ENCODE results near the gene KLK6.
"Not testable (repeated sequence)": the region's sequence is repeated elsewhere in the genome, so short reads cannot be mapped to it uniquely, and the experiment has no call there.

KLK6 gene

DNA sequence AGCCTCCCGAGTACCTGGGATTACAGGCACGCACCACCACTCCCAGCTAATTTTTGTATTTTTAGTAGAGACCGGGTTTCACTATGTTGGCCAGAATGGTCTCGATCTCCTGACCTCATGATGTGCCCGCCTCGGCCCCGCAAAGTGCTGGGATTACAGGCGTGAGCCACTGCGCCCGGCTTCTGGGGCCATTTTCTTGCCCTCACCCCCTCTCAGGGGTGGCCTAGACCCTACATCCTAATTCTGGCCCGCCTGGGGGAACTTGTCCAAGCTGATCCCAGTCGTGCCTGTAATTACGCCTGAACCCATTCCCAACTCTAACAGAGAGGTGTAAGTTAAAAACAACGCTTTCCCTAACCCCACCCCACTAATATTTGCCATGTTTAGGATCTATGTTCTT, 15.0 kb upstream of the KLK6 start:
- not testable (repeated sequence) for DNase-seq

DNA sequence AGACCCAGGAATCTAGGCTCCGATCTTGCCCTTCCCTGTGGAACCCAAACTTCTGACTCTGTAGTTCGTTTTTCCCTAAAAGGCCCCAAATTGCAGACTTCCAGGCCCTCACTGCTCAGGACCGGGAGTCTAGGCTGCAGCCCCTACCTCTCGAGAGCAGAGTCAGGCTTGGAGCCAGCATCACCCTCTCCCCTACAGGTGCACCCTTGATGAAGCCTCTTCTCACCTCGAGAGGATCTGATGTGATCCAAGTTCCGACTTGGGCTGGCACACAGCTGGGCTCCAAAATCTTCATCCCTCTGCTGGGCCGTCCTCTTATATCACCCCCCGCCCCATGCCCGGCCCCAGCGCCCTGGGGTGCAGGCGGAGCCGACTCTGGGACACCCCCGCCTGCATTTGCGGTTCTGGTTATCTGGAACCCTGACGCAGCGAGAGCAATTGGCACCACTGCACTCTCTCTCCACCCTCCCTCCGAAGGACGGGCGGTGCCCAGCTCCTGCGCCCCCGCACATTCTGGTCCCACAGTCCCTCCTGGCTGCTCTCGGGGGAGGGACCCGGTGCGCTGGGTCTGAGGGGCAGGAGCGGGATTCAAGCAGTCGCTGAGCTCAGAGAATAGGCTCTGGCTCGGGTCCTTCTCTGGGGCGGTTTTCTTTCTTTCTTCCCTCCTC, 14.4 kb upstream of the KLK6 start, which contains the start of gene KLK7:
Gene KLK7, minus strand, starts transcription at position 293 of the 668 bp plus-strand sequence. CDS start 1,518 bp downstream, outside the sequence.
- DNase-seq: no peak

DNA sequence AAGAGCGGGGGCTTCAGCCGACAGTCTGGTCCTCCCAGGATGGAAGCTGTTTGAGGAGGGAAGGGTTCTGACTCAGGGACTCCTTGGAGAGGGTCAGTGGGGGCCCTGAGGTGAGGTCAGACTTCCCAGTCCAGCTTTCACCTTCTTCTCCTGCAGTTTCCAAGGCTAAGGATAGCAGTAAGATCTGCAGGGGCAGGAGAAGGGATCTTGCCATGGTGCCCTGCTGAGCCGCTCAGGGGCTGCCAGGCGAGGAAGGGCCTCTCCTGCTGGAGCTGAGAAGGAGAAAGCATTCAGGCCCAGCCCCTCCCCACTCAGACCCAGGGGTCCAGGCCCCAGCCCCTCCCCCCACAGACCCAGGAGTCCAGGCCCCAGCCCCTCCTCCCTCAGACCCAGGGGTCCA, 12.8 kb upstream of the KLK6 start:
- no peak for DNase-seq

DNA sequence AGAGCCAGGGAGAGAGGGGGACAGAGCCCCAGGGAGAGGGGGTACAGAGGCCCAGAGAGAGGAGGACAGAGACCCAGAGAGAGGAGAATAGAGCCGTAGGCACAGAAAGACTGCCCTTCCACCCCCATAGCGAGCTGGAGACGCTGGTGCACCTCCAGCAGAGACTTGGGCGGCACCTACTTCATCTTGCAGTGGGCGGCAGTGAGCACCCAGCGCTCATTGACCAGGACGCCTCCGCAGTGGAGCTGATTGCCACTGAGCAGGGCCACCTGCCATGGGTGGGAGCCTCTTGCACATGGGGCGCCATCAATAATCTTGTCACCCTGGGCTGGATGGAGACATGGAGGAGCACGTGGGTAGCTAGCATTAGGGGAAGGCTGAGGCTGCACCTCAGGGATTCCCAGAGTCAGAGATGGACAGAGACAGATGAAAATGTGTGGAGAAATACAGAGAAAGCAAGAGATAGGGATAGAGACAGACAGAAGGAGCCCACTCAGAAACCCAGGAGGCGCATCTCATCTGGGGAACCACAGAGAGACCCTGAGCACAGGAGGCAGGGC, 12.3 kb upstream of the KLK6 start:
- no peak for DNase-seq

DNA sequence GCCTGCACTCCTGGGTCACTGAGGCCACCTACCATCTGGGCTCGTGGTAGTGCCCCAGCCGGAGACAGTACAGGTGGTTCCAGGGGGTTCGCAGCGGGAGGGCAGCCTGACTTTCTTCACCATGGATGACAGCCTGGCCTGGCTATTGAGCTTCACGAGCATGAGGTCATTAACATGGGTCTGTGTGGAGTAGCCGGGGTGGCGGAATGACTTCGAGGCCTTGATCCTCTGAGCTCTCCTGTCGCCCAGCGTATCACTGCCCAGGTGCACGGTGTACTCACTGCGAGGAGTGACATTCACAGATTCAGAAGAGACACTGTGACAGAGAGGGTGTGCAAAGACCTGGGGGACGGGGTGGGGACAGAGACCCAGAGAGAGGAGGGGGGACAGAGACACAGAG, 10.8 kb upstream of the KLK6 start:
- DNase-seq: no peak

DNA sequence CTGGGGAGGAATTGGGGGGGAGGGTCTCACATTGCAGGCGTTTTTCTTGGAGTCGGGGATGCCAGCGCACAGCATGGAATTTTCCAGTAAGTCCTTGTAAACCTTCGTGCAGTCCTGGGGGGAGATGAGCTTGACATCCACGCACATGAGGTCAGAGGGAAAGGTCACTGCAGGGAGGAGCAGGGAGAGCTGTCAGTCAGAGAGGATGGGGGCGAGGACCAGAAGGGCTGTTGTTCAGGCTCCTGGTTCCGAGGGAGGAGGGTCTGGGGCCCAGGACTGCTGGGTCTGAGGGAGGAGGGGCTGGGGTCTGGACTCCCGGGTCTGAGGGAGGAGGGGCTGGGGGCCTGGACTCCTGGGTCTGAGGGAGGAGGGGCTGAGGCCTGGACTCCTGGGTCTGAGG, 10.4 kb upstream of the KLK6 start:
- DNase-seq: no peak

DNA sequence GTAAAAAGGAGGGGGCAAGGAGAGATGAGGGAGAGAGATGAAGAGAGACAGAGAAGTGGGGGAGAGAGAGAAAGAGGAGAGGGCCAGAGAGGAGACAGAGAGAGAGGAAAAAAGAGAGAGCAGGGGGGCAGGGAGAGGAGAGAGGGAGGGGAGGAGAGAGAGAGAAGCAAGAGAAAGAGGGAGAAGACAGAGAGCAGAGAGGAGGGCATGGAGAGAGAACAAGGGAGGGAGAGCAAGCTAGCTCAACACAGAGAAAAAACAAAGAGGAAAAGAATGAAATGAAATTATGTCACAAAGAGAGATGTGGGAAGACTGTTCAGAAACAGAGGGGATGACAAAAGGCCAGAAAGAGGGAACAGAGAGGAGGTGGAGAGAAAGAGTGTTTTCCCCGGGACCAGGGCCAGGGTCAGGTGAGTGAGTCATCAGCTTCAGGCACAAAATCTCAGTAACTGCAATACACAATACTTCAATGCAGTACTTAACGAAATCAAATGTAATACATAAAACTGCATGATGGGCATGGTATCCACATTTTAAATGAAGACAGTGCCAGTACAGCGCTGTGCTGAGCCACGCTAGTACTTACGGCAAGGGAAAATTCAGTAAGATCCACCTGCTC, 9.5 kb upstream of the KLK6 start:
- no peak for DNase-seq

DNA sequence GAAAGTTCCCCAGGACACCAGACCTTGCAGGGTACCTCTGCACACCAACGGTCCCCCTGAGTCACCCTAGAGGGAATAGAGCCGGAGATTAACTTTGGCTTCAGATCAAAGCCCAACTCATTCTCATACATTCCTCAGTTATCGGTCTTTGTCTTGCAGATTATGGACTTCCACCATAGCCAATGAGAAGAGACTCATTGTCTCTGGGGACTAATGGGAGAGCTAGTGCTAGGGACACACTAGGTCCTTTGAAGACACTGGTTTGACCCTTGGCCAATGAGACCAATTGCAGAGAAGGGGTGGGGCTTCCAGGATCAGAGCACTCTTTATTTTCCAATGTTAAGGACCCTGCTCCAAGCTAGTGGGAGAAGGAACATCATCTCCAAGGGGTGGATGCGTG, 8.2 kb upstream of the KLK6 start:
- DNase-seq: no peak

DNA sequence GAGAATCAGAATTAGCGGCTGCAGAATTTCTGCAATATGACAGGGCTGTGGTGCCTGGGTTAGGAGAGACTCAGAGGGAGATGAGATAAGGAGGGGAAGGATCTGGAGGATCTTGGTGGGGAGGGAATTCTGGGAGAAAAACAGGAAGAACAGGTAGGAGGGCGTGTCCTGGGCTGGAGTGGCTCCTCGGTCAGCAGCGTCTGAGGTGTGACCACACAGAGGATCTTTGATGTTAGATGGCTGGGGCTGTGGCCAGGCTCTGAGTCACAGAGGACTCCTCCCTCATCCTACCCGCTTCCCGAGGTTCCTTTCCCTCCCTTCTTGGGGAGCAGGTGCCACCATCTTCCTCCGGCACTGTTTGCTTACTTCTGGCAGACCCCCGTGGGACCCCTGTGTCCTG, 6.4 kb upstream of the KLK6 start:
- no peak for DNase-seq

DNA sequence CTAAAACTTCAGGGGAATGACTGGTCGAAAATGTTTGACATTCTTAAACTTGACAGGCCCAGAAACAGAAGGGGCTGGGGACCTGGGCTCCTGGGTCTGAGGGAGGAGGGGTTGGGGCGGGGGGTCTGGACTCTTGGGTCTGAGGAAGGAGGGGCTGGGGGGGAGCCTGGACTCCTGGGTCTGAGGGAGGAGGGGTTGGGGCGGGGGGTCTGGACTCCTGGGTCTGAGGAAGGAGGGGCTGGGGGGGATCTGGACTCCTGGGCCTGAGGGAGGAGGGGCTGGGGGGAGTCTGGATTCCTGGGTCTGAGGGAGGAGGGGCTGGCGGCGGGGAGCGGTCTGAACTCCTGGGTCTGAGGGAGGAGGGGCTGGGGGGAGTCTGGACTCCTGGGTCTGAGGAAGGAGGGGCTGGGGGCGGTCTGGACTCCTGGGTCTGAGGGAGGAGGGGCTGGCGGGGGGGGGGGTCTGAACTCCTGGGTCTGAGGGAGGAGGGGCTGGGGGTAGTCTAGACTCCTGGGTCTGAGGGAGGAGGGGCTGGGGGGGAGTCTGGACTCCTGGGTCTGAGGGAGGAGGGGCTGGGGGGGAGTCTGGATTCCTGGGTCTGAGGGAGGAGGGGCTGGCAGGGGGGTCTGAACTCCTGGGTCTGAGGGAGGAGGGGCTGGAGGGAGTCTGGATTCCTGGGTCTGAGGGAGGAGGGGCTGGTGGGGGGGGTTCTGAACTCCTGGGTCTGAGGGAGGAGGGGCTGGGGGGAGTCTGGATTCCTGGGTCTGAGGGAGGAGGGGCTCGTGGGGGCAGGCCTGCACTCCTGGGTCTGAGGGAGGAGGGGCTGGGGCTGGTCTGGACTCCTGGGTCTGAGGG, 5.5 kb upstream of the KLK6 start:
- DNase-seq: no peak

DNA sequence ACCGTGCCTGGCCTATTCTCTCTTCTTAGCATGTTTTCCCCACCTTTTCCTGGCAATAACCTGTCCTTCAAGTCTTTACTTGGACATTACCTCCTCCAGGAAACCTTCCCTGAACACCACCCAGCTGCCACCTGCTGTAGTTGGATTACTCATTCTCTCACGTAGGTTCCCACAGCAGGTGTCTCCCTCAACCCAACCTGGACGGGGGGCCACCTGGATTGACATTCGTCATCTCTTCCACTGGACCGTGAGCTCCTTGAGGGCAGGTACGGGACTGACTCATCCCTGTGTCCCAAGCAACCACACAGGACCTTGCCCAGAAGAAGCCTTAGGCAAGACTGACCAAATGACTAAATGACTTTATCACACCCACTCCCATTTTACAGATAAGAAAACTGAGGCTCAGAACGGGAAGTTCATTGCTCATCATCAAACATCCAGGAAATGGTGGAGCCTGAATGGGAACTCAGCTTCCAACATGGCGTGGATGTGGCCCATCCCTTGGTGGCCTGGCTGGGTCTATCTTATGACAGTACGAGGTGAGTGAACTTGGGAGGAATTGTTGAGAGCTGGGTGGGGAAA, 3.5 kb upstream of the KLK6 start:
- DNase-seq: no peak

DNA sequence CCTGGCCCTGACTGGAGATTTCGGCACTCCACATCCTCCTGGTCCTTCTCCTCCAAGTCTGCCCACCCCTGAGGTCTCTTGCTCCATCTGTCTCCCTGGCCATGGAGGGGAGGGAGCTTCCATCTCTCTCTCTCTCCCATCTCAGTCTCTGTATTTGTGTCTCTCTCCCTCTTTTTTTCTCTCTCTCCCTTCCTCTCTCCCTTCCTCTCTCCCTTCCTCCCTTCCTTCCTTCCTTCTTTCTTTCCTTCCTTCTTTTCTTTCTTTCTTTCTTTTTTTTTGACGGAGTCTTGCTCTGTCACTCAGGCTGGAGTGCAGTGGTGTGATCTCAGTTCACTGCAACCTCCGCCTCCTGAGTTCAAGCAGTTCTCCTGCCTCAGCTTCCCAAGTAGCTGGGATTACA, 419 bp upstream of the KLK6 start:
- not testable (repeated sequence) for DNase-seq

DNA sequence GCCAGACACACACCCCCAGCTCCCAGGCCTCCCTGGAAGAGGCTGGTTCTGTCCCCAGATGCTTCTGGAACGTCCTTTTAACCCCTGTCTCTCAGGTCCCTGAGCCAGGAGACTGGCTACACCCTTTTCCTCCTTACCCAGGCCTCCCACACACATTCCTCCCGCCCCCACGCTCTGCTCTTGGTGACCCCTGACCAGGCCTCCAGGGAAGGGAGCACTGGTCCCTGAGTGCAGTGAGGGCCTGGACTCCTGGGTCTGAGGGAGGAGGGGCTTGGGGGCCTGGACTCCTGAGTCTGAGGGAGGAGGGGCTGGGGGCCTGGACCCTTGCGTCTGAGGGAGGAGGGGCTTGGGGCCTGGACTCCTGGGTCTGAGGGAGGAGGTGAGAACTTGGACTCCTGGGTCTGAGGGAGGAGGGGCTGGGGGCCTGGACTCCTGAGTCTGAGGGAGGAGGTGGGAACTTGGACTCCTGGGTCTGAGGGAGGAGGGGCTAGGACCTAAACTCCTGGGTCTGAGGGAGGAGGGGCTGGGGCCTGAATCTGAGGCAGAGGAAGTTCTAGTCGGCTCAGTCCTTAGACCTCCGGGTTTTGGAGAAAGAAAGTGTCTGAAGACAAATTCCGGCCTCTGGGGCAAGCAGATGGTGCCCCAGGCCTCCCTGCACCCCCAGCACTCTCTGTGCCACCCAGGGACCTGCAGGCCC, 527 bp downstream of the KLK6 start:
- no peak for DNase-seq

DNA sequence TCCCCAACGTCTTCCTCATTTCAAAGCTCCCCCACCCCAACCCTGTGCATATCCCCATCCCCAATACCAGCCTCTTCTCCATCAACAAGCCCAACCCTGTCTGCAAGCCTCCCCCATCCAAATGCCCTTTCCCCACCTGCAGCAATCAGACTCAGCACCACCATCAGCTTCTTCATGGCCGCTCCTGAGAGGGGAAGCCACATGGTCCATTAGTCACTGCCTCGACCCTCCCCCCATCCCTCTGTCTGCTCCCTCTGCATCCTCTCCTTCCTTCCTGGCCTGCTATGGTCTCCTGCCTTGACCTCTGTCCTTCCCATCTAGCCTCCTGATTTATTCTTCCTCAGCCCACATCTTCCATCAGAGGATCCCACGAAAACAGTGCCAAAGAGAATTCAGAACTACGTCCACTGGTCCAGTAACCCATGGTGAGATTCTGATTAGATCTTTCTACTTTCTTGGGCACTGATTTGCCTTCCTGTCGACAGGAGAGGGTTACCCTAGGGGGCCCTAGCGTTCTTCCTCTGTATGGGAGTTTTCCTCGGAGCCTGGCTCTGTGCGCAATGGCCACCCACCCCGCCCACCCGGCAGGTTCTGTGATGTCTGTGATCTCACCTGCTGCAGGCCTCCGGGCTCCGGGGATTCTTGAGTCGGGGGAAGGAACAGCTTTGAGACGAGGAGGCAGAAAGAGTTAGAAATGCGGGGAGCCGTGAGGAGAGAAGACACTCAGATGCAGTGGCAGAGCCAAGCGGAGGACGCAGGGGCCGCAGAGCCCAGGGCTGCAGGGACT, 1.3 kb downstream of the KLK6 start:
- no peak for DNase-seq

DNA sequence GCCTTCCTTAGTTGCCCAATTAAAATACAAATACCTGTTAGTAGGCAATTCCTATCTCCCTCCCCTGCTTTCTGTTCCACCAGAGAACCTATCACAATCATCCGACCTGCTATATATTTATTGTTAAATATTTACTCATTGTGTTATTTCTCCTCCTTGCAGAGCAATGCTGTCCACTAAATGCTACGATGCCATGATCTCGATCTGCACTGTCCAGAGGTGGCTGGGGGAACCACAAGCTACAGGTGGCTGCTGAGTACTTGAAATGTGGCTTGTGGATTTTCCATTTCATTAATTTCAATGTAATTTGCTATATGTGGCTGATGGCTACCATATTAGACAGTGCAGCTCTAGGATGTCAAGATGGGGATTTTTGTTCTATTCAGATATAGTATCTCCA, 5.1 kb downstream of the KLK6 start:
- DNase-seq: no peak

DNA sequence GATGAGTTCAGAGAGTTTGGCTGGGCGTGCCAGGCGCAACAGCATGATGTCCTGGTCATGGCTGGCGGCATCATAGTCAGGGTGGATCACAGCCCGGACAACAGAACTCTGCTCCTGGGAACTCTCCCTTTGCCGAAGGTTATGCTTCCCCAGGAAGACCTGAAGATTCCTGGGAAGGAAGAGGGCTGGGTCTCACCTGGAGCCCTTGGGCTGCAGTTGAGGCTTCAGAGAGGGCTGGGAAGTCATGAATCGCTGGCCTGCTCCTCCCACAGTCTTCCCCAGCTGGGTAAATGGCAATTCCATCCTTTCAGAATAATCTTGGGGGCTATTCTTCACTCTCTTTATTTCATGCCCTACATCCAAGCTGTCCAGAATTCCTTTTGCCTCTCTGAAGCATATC, 6.0 kb downstream of the KLK6 start:
- no peak for DNase-seq

DNA sequence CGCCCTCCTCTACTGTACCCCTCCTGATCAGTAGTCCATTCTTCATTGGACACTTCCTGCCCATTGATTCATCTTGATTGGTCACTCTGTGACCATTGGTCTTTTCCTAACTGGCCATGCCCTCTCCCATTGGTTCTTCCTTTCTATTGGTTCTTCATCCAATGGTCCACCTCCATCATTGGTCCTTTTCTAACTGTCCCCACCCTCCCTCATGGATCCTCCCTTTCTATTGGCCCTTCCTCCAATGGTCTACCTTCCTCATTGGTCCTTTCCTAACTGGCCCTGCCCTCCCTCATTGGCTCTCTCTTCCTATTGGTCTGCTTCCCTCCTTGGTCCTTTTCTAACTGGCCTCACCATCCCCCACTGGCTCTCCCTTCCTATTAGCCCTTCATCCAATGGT, 7.1 kb downstream of the KLK6 start:
- no peak for DNase-seq

DNA sequence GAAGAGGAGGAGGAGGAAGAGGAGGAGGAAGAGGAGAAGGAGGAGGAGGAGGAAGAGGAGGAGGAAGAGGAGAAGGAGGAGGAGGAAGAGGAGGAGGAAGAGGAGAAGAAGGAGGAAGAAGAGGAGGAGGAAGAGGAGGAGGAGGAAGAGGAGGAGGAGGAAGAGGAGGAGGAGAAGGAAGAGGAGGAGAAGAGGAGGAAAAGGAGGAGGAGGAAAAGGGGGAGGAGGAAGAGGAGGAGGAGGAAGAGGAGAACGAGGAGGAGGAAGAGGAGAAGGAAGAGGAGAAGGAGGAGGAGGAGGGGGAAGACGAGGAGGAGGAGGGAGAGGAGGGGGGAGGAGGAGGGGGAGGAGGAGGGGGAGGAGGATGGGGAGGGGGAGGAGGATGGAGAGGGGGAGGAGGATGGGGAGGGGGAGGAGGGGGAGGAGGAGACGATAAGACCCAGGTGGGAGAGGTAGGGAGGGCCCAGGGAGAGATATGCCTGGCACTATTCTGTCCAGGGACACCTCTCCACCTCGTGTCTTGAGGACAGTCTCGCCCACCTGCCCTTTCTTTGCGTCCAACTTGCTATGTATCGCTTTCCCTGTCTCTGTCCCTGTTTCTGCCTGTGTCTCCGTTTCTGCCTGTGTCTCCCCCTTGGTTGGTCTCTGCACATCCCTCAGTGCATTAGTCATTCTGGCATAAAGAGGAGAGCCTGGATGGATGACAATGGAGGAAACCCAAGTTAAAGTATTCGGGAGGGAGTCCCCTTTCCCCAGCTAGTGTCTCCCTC, 9.5 kb downstream of the KLK6 start:
- DNase-seq: no peak

DNA sequence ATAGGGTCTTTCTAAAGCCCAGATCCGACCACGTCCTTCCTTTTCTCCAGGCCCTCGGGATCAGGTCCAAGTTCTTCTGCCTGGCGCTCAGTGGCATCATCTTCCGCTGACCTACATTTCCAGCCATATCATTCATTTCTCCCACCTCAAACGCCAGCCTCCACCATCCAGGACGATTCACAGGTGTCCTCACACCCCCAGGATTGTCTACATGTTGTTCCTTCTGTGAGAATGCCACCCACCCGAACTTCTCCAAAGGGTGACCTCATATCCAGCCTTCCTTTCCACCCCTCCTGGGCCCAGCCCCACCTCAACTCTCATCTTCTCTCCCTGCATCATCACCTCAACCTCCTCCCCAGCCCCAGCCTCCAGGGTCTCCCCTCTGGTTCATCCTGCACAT, 11.8 kb downstream of the KLK6 start:
- DNase-seq: no peak

DNA sequence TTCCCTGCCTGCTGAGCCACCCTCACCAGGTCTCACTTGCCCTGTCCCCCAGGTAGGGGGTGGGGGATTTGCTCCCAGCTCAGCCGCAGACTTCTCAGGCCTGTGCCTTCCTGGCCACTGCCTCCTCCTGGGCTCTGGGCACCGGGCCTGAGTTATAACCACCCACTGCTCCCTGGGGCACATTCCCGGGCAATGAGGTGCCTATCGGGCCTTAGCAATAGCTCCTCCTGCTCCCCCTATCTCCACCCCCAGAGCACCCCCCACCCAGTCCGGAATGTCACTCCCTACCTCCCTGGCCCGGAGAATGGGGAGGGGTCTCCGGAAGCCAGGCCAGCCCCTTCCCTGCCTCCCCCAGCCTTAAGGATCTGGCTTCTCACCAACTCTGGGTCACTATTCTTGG, 16.5 kb downstream of the KLK6 start, which contains the start of gene KLK5:
Gene KLK5, minus strand, starts transcription at position 129 of the 400 bp plus-strand sequence. CDS start 381 bp downstream, outside the sequence.
- DNase-seq: no peak

DNA sequence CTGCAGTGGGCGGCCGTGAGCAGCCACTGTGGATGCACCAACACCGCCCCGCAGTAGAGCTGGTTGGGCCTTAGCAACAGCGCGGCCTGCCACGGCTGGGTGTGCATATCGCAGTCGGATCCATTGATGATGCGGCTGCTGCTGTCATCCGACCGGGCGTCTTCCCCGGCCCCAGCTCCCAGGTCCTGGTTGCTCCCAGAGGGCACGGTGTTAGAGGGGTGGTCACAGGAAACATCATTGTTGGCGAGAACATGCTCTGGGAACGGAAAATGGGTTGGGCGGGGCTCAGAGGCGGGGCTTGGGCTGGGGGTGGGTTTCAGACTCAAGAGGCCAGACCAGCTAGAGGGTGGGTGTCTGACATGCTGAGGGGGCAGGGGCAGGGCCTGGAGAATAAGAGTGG, 19.5 kb downstream of the KLK6 start:
- DNase-seq: no peak

All from kidney glomerular epithelial cell (primary cell).